CD4-positive, alpha-beta T cell (primary cell): ENCODE measurements around the gene NR3C1. TPM values are rescaled to one million over a fixed set of nuclear protein-coding genes. Genes with fewer than 3 reads are reported as not detected.

Experiments used
- ATAC-seq: fragments of 200-7000 bp; cut with Tn5 transposase; one replicate; pipeline ENCODE4 v1.10.0; 2022; ENCODE audit warnings: mild to moderate bottlenecking; ENCODE audit not compliant: poor library complexity
- CTCF ChIA-PET: fragments of 350-600 bp; sonication (Branson Sonifier 250); formaldehyde crosslinking; loops from one replicate; lab custom pipeline; 2021; ENCODE audit warnings: antibody characterized with exemption, inconsistent platforms; lab: Charles Lee
- POLR2A ChIA-PET: fragments of 350-600 bp; sonication (Branson Sonifier 250); formaldehyde crosslinking; loops from one replicate; lab custom pipeline; 2021; ENCODE audit warnings: antibody characterized with exemption, inconsistent platforms; lab: Charles Lee
- DNase-seq, 14 experiments: peaks; one replicate each; pipeline ENCODE4 v3.0.0-alpha.2; 2013 to 2020; ENCODE audit warnings: mixed read lengths in 2 of 14
- H3K27ac ChIP-seq, 2 donors: one replicate each; pipeline versions ENCODE4 v1.5.1 to v1.7.0; 2013; ENCODE audit warnings: low read length in 2 of 2, low read depth in 1 of 2, mild to moderate bottlenecking in 1 of 2
- H3K27me3 ChIP-seq, 2 experiments: 1 replicate in 1 of 2; 2 replicates in 1 of 2; pipeline versions ENCODE4 v1.6.1 to v1.7.0; 2013; ENCODE audit warnings: low read length in 2 of 2, control low read depth in 1 of 2, mild to moderate bottlenecking in 1 of 2, moderate library complexity in 1 of 2; ENCODE audit not compliant: insufficient read depth in 2 of 2, control insufficient read depth in 1 of 2
- H3K36me3 ChIP-seq: one replicate; pipeline ENCODE4 v1.6.1; 2013; ENCODE audit warnings: low read length, control low read depth; ENCODE audit not compliant: insufficient read depth
- H3K4me1 ChIP-seq: one replicate; pipeline ENCODE4 v1.6.1; 2013; ENCODE audit warnings: low read length, control low read depth; ENCODE audit not compliant: insufficient read depth
- H3K4me3 ChIP-seq: one replicate; pipeline ENCODE4 v1.5.1; 2013; ENCODE audit warnings: mild to moderate bottlenecking, low read length, moderate library complexity
- H3K9me3 ChIP-seq, 2 experiments: 1 replicate in 1 of 2; 2 replicates in 1 of 2; pipeline versions ENCODE4 v1.6.1 to v1.7.0; 2013; ENCODE audit warnings: low read length in 2 of 2, mild to moderate bottlenecking in 2 of 2, control low read depth in 1 of 2, moderate library complexity in 1 of 2; ENCODE audit not compliant: control insufficient read depth in 1 of 2, insufficient read depth in 1 of 2
- H3K27ac Mint-ChIP-seq: one replicate; pipeline ENCODE4 v1.8.0; 2020; ENCODE audit warnings: mixed read lengths
- H3K27me3 Mint-ChIP-seq: one replicate; pipeline ENCODE4 v1.8.0; 2021; ENCODE audit warnings: mixed read lengths
- H3K36me3 Mint-ChIP-seq: one replicate; pipeline ENCODE4 v1.8.0; 2021; ENCODE audit warnings: low read depth, mixed read lengths
- H3K4me1 Mint-ChIP-seq: one replicate; pipeline ENCODE4 v1.8.0; 2021; ENCODE audit warnings: low read depth, mixed read lengths
- H3K4me3 Mint-ChIP-seq: one replicate; pipeline ENCODE4 v1.8.0; 2020; ENCODE audit warnings: mild to moderate bottlenecking, mixed read lengths
- H3K9me3 Mint-ChIP-seq: one replicate; pipeline ENCODE4 v1.8.0; 2020; ENCODE audit warnings: mixed read lengths
- CTCF ChIP-seq: fragments of 200-600 bp; IDR thresholded peaks from one replicate; pipeline ENCODE4 v1.8.0; 2022; ENCODE audit warnings: antibody characterized with exemption, mild to moderate bottlenecking
- intact Hi-C, 2 experiments: fragments of 100-400 bp; cut with DNase I in 1 of 2; cut with micrococcal nuclease in 1 of 2; formaldehyde crosslinking; loops; one replicate each; pipeline versions ENCODE4 v1.15.1 to v1.9.0; 2023 to 2025; cut with DNase I, micrococcal nuclease
- total RNA-seq, 174 experiments: library from RNA in 2 of 174; stranded (reverse) in 2 of 174; gene quantifications; one replicate each; pipeline ENCODE4 v1.2.3 and lab custom pipeline; 2021 to 2026

Gene NR3C1
- total RNA-seq, 2 experiments from 2014 or later, result 168 to 191 TPM

- Histone ChIP-seq H3K27ac (no peak overlapping the region), H3K27me3 (no peaks in the 10 kb centered on the region), H3K36me3 (no peaks in the 10 kb centered on the region), H3K4me3 (no peak overlapping the region), H3K9me3 (no peaks in the 10 kb centered on the region), H3K4me1 (no peaks in the 10 kb centered on the region)
- intact Hi-C loops, result no loop called here
- no peak for TF ChIP-seq CTCF
- DNase-seq (peak in 2 of 14 experiments; percentile 25 to 33), ATAC-seq (no peak)
- Mint-ChIP-seq H3K4me3 (no peak overlapping the region), H3K9me3 (no peaks in the 10 kb centered on the region), H3K4me1 (peaks cover 55% of the 10 kb centered on the region), H3K36me3 (peaks cover 33% of the 10 kb centered on the region), H3K27me3 (no peaks in the 10 kb centered on the region), H3K27ac (no peak overlapping the region)
- CTCF ChIA-PET, result no interaction called here
- POLR2A ChIA-PET, result interaction anchor here (0.6 to 1.0 kb wide), 2 partner anchors 92 to 436 kb away, joined by 3 to 4 read pairs; no protein-coding TSS in a partner anchor
Measured at GRCh38 chr5:143341807-143342570, 61.5 kb downstream of the NR3C1 start.

- H3K27me3 ChIP-seq, result no peaks in the 10 kb centered on the region
- CTCF ChIA-PET, result no interaction called here
- H3K4me3 Mint-ChIP-seq, result no peak overlapping the region
- H3K27ac Mint-ChIP-seq, result no peak overlapping the region
- H3K27me3 Mint-ChIP-seq, result no peaks in the 10 kb centered on the region
- H3K9me3 ChIP-seq, result no peaks in the 10 kb centered on the region
- H3K4me1 Mint-ChIP-seq, result peaks cover 55% of the 10 kb centered on the region
- H3K36me3 ChIP-seq, result peaks cover 2% of the 10 kb centered on the region
- intact Hi-C loops, result no loop called here
- no peaks in the 10 kb centered on the region for H3K9me3 Mint-ChIP-seq
- no peak for TF ChIP-seq CTCF
- ATAC-seq (no peak), DNase-seq (no peak)
- H3K36me3 Mint-ChIP-seq, result peaks cover 36% of the 10 kb centered on the region
- no peaks in the 10 kb centered on the region for H3K4me1 ChIP-seq
- POLR2A ChIA-PET, result interaction anchor here (1.0 kb wide), 1 partner anchor 93 kb away, joined by 4 read pairs; no protein-coding TSS in a partner anchor
- H3K27ac ChIP-seq, result no peak overlapping the region
- H3K4me3 ChIP-seq, result no peak overlapping the region
Measured at GRCh38 chr5:143340891-143341685, 62.4 kb downstream of the NR3C1 start.

GRCh38 chr5:143338658-143339366 lies 64.7 kb downstream of the NR3C1 start:
- DNase-seq (peak in 1 of 14 experiments; percentile 18), ATAC-seq (peak; percentile 51)
- Histone ChIP-seq H3K9me3 (no peaks in the 10 kb centered on the region), H3K27me3 (no peaks in the 10 kb centered on the region), H3K36me3 (peaks cover 2% of the 10 kb centered on the region), H3K4me3 (no peak overlapping the region), H3K4me1 (no peaks in the 10 kb centered on the region), H3K27ac (no peak overlapping the region)
- peaks cover 62% of the 10 kb centered on the region for H3K4me1 Mint-ChIP-seq
- no peak overlapping the region for H3K27ac Mint-ChIP-seq
- ChIA-PET CTCF (interaction anchor here (0.6 kb wide), 1 partner anchor 26 kb away, joined by 3 read pairs; no protein-coding TSS in a partner anchor), POLR2A (interaction anchor here (0.9 kb wide), 1 partner anchor 9 kb away, joined by 4 read pairs; no protein-coding TSS in a partner anchor)
- H3K27me3 Mint-ChIP-seq, result no peaks in the 10 kb centered on the region
- no peaks in the 10 kb centered on the region for H3K9me3 Mint-ChIP-seq
- intact Hi-C loops, result loop anchor here in 1 of 2 experiments (5.0 kb wide), 1 partner anchor 38 kb away; no protein-coding TSS in a partner anchor
- H3K4me3 Mint-ChIP-seq, result no peak overlapping the region
- peaks cover 55% of the 10 kb centered on the region for H3K36me3 Mint-ChIP-seq
- no peak for TF ChIP-seq CTCF
